ENCODE measurements around the gene MYMK. TPM values are rescaled to one million over a fixed set of nuclear protein-coding genes. Genes with fewer than 3 reads are reported as not detected.
"Not testable (repeated sequence)": the region's sequence is repeated elsewhere in the genome, so short reads cannot be mapped to it uniquely, and the experiment has no call there.

The MYMK gene
- total RNA-seq, 3 donors from 2014 or later (not counting 1 experiment from before 2014, with no cell fraction given) = not detected

DNA sequence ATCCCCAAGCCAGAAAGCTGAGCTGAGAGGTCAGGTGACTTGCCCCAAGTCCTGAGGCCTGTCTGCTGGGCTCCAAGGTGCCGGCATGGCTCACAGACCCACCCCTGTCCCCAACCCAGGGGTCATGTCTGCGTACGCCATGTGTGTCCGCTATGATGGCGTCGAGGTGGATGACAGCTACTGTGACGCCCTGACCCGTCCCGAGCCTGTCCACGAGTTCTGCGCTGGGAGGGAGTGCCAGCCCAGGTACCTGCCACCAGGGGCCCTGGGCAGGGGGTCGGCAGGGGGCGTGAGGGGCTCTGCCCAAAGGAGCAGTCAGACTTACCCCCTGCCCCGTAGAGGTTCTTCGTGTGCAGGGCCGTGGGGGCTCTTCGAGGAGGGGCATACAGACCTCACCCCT, 42.1 kb upstream of the MYMK start:
- H3K36me3 Mint-ChIP-seq = no peaks in the 10 kb centered on the region
- H3K27ac Mint-ChIP-seq = no peak overlapping the region
- no peak for ATAC-seq
- no peaks in the 10 kb centered on the region for H3K36me3 ChIP-seq (ENCODE audit: control insufficient read depth, insufficient read depth, low read length)
- TF ChIP-seq, protein P1, sequence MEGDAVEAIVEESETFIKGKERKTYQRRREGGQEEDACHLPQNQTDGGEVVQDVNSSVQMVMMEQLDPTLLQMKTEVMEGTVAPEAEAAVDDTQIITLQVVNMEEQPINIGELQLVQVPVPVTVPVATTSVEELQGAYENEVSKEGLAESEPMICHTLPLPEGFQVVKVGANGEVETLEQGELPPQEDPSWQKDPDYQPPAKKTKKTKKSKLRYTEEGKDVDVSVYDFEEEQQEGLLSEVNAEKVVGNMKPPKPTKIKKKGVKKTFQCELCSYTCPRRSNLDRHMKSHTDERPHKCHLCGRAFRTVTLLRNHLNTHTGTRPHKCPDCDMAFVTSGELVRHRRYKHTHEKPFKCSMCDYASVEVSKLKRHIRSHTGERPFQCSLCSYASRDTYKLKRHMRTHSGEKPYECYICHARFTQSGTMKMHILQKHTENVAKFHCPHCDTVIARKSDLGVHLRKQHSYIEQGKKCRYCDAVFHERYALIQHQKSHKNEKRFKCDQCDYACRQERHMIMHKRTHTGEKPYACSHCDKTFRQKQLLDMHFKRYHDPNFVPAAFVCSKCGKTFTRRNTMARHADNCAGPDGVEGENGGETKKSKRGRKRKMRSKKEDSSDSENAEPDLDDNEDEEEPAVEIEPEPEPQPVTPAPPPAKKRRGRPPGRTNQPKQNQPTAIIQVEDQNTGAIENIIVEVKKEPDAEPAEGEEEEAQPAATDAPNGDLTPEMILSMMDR (IDR thresholded peaks at IDR 0.05) = no peak
- no peaks in the 10 kb centered on the region for H3K9me3 Mint-ChIP-seq
- no peak overlapping the region for H3K27ac ChIP-seq (ENCODE audit: low read length)
- no peak overlapping the region for H3K4me3 Mint-ChIP-seq
- H3K4me3 ChIP-seq (ENCODE audit: low read length) = no peak overlapping the region
- DNase-seq = no peak
- H3K4me1 ChIP-seq (ENCODE audit: control insufficient read depth, insufficient read depth, low read length) = peaks cover 7% of the 10 kb centered on the region
- intact Hi-C loops (cut with micrococcal nuclease) = no loop called here
- peaks cover 0 to 6% of the 10 kb centered on the region in 2 donors for H3K4me1 Mint-ChIP-seq
- WGBS (ENCODE audit: insufficient coverage) = 94% methylated on average over 17 of the region's 17 CpGs
- H3K27me3 ChIP-seq (ENCODE audit: control insufficient read depth, insufficient read depth, low read length) = peaks cover 1% of the 10 kb centered on the region
- peaks cover 0 to 7% of the 10 kb centered on the region in 2 donors for H3K27me3 Mint-ChIP-seq (ENCODE audit: low read depth in 2 of 2)
- no peaks in the 10 kb centered on the region for H3K9me3 ChIP-seq (ENCODE audit: control insufficient read depth, insufficient read depth, low read length)

DNA sequence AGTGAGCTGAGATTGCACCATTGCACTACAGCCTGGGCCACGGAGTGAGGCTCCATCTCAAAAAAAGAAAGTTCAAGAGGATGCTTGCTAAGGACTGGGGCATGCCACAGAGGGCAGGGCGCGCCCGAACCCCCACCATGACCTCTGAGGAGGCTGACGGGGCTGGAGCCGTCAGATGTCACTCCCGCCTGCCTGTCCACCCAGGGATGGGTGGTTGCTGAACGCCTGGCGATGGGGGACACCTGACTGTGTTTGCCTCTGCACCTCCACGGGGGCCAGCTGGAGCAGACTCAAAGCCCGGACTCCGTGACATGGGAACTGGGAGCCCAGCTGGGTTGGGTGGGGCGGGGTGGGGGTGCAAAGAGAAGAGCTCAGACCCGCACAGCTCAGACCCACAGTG, 41.6 kb upstream of the MYMK start:
- Mint-ChIP-seq H3K4me3 (no peak overlapping the region), H3K4me1 (peaks cover 0 to 6% of the 10 kb centered on the region in 2 donors), H3K36me3 (no peaks in the 10 kb centered on the region), H3K27me3 (ENCODE audit: low read depth in 2 of 2) (peaks cover 0 to 7% of the 10 kb centered on the region in 2 donors), H3K27ac (no peak overlapping the region), H3K9me3 (no peaks in the 10 kb centered on the region)
- H3K4me1 ChIP-seq (ENCODE audit: control insufficient read depth, insufficient read depth, low read length) = peaks cover 7% of the 10 kb centered on the region
- ATAC-seq (no peak), DNase-seq (no peak)
- intact Hi-C loops (cut with micrococcal nuclease) = no loop called here
- H3K36me3 ChIP-seq (ENCODE audit: control insufficient read depth, insufficient read depth, low read length) = no peaks in the 10 kb centered on the region
- H3K27ac ChIP-seq (ENCODE audit: low read length) = no peak overlapping the region
- TF ChIP-seq, protein P1 (IDR thresholded peaks at IDR 0.05) = no peak
- H3K9me3 ChIP-seq (ENCODE audit: control insufficient read depth, insufficient read depth, low read length) = no peaks in the 10 kb centered on the region
- peaks cover 2% of the 10 kb centered on the region for H3K27me3 ChIP-seq (ENCODE audit: control insufficient read depth, insufficient read depth, low read length)
- H3K4me3 ChIP-seq (ENCODE audit: low read length) = no peak overlapping the region
- WGBS (ENCODE audit: insufficient coverage) = 86% methylated on average over 14 of the region's 14 CpGs

DNA sequence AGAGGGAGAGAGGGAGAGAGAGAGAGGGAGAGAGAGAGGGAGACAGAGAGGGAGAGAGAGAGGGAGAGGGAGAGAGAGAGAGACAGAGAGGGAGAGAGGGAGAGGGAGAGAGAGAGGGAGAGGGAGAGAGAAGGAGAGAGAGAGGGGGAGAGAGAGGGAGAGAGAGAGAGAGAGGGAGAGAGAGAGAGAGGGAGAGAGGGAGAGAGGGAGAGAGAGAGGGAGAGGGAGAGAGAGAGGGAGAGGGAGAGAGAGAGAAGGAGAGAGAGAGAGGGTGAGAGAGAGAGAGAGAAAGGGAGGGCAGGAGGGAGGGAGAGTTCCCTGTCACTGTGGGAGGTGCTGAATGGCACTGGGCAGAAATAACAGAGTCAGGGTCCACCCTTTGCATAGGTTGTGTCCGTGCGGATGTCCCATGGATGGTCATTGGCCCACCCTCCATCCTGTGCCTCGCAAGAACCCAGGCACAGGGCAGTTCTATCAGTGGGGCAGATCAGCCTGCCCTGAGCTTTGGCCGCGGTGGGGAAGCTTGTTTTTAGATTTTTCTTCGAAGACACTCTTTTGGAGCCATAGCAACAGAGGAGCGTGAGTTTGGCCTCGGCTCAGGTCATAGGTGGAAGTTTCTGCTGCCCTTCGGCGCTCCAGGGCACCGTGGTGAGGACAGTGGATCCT, 39.8 kb upstream of the MYMK start:
- ATAC-seq (no peak), DNase-seq (no peak)
- intact Hi-C loops (cut with micrococcal nuclease) = no loop called here
- H3K36me3 Mint-ChIP-seq = no peaks in the 10 kb centered on the region
- peaks cover 11% of the 10 kb centered on the region for H3K4me1 ChIP-seq (ENCODE audit: control insufficient read depth, insufficient read depth, low read length)
- H3K36me3 ChIP-seq (ENCODE audit: control insufficient read depth, insufficient read depth, low read length) = no peaks in the 10 kb centered on the region
- H3K27me3 ChIP-seq (ENCODE audit: control insufficient read depth, insufficient read depth, low read length) = peaks cover 8% of the 10 kb centered on the region
- no peak overlapping the region for H3K4me3 ChIP-seq (ENCODE audit: low read length)
- WGBS (ENCODE audit: insufficient coverage) = 84% methylated on average over 11 of the region's 11 CpGs
- H3K4me1 Mint-ChIP-seq = peaks cover 0 to 9% of the 10 kb centered on the region in 2 donors
- H3K9me3 Mint-ChIP-seq = no peaks in the 10 kb centered on the region
- H3K27ac ChIP-seq (ENCODE audit: low read length) = no peak overlapping the region
- H3K27ac Mint-ChIP-seq = peak overlapping the region; percentile 53 to 87
- TF ChIP-seq, protein P1 (IDR thresholded peaks at IDR 0.05) = no peak
- peaks cover 0 to 10% of the 10 kb centered on the region in 2 donors for H3K27me3 Mint-ChIP-seq (ENCODE audit: low read depth in 2 of 2)
- H3K4me3 Mint-ChIP-seq = peak overlapping the region; percentile 40
- H3K9me3 ChIP-seq (ENCODE audit: control insufficient read depth, insufficient read depth, low read length) = no peaks in the 10 kb centered on the region

DNA sequence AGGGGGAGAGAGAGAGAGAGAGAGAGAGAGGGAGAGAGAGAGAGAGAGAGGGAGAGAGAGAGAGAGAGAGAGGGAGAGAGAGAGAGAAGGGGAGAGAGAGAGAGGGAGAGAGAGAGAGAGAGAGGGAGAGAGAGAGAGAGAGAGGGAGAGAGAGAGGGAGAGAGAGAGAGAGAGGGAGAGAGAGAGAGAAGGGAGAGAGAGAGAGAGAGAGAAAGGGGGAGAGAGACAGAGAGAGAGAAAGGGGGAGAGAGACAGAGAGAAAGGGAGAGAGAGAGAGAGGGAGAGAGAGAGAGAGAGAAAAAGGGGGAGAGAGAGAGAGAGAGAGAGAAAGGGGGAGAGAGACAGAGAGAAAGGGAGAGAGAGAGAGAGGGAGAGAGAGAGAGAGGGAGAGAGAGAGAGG, 39.1 kb upstream of the MYMK start:
- ATAC-seq; intact Hi-C loops (cut with micrococcal nuclease); DNase-seq; H3K27me3 ChIP-seq (ENCODE audit: control insufficient read depth, insufficient read depth, low read length); H3K4me3 ChIP-seq (ENCODE audit: low read length); H3K36me3 ChIP-seq (ENCODE audit: control insufficient read depth, insufficient read depth, low read length); H3K27ac ChIP-seq (ENCODE audit: low read length); H3K9me3 Mint-ChIP-seq; H3K9me3 ChIP-seq (ENCODE audit: control insufficient read depth, insufficient read depth, low read length); H3K27me3 Mint-ChIP-seq (ENCODE audit: low read depth in 2 of 2); H3K36me3 Mint-ChIP-seq: not testable (repeated sequence)
- peaks cover 19% of the 10 kb centered on the region for H3K4me1 ChIP-seq (ENCODE audit: control insufficient read depth, insufficient read depth, low read length)
- Mint-ChIP-seq H3K4me3 (peak overlapping the region; percentile 45), H3K4me1 (peaks cover 1 to 11% of the 10 kb centered on the region in 2 donors), H3K27ac (peak overlapping the region; percentile 79 to 87)
